ENCODE results near the gene KRT6B. TPM values are rescaled to one million over a fixed set of nuclear protein-coding genes. Genes with fewer than 3 reads are reported as not detected.

KRT6B gene
- total RNA-seq, 1 experiment from 2014 or later: not detected

GRCh38 chr12:52401926-52402325 lies 50.0 kb downstream of the KRT6B start:
- no peak for DNase-seq (ENCODE audit: low spot score)
- Histone ChIP-seq H3K4me1 (ENCODE audit: insufficient read depth, low read length, poor library complexity, severe bottlenecking) (no peaks in the 10 kb centered on the region), H3K9me3 (ENCODE audit: low read depth, low read length, poor library complexity, severe bottlenecking) (no peaks in the 10 kb centered on the region), H3K27me3 (replicated peaks; ENCODE audit: insufficient read depth, low read depth, low read length, poor library complexity) (no peaks in the 10 kb centered on the region), H3K27ac (ENCODE audit: low read depth, low read length, poor library complexity, severe bottlenecking) (no peak overlapping the region), H3K4me3 (ENCODE audit: low read depth, low read length, poor library complexity, severe bottlenecking) (no peak overlapping the region), H3K36me3 (ENCODE audit: insufficient read depth, low read length, poor library complexity, severe bottlenecking) (no peaks in the 10 kb centered on the region)
- TF ChIP-seq EZH2 (IDR thresholded peaks at IDR 0.05; ENCODE audit: borderline replicate concordance, low read depth, low read length, poor library complexity, severe bottlenecking) (no peak), CTCF (conservative IDR thresholded peaks at IDR 0.05; ENCODE audit: low read depth, low read length) (no peak)
- CTCF ChIA-PET: no interaction called here
- intact Hi-C loops (cut with micrococcal nuclease; ENCODE audit: unreplicated experiment): no loop called here
- no TSS peak for BruUV-seq (replicated peaks)
- POLR2A ChIA-PET (ENCODE audit: low non-redundant PET): interaction anchor here (0.6 kb wide), 1 partner anchor 1217 kb away, joined by 9 read pairs; no protein-coding TSS in a partner anchor

- DNase-seq (ENCODE audit: low spot score): no peak
- intact Hi-C loops (cut with micrococcal nuclease; ENCODE audit: unreplicated experiment): no loop called here
- TF ChIP-seq CTCF (conservative IDR thresholded peaks at IDR 0.05; ENCODE audit: low read depth, low read length) (no peak), EZH2 (IDR thresholded peaks at IDR 0.05; ENCODE audit: borderline replicate concordance, low read depth, low read length, poor library complexity, severe bottlenecking) (no peak)
- BruUV-seq (replicated peaks): no TSS peak
- no peaks in the 10 kb centered on the region for H3K27me3 ChIP-seq (replicated peaks; ENCODE audit: insufficient read depth, low read depth, low read length, poor library complexity)
- H3K9me3 ChIP-seq (ENCODE audit: low read depth, low read length, poor library complexity, severe bottlenecking): no peaks in the 10 kb centered on the region
- no peaks in the 10 kb centered on the region for H3K36me3 ChIP-seq (ENCODE audit: insufficient read depth, low read length, poor library complexity, severe bottlenecking)
- CTCF ChIA-PET: no interaction called here
- H3K4me3 ChIP-seq (ENCODE audit: low read depth, low read length, poor library complexity, severe bottlenecking): no peak overlapping the region
- no peak overlapping the region for H3K27ac ChIP-seq (ENCODE audit: low read depth, low read length, poor library complexity, severe bottlenecking)
- H3K4me1 ChIP-seq (ENCODE audit: insufficient read depth, low read length, poor library complexity, severe bottlenecking): no peaks in the 10 kb centered on the region
- POLR2A ChIA-PET (ENCODE audit: low non-redundant PET): interaction anchor here (0.6 kb wide), 1 partner anchor 1218 kb away, joined by 9 read pairs; no protein-coding TSS in a partner anchor
Measured at GRCh38 chr12:52401526-52401925, 50.4 kb downstream of the KRT6B start.

- Histone ChIP-seq H3K9me3 (ENCODE audit: low read depth, low read length, poor library complexity, severe bottlenecking) (no peaks in the 10 kb centered on the region), H3K4me1 (ENCODE audit: insufficient read depth, low read length, poor library complexity, severe bottlenecking) (peaks cover 4% of the 10 kb centered on the region), H3K4me3 (ENCODE audit: low read depth, low read length, poor library complexity, severe bottlenecking) (no peak overlapping the region), H3K27me3 (replicated peaks; ENCODE audit: insufficient read depth, low read depth, low read length, poor library complexity) (no peaks in the 10 kb centered on the region), H3K27ac (ENCODE audit: low read depth, low read length, poor library complexity, severe bottlenecking) (no peak overlapping the region), H3K36me3 (ENCODE audit: insufficient read depth, low read length, poor library complexity, severe bottlenecking) (no peaks in the 10 kb centered on the region)
- CTCF ChIA-PET: no interaction called here
- DNase-seq (ENCODE audit: low spot score): no peak
- BruUV-seq (replicated peaks): no TSS peak
- intact Hi-C loops (cut with micrococcal nuclease; ENCODE audit: unreplicated experiment): no loop called here
- TF ChIP-seq EZH2 (IDR thresholded peaks at IDR 0.05; ENCODE audit: borderline replicate concordance, low read depth, low read length, poor library complexity, severe bottlenecking): no peak
- no peak for TF ChIP-seq CTCF (conservative IDR thresholded peaks at IDR 0.05; ENCODE audit: low read depth, low read length)
- POLR2A ChIA-PET (ENCODE audit: low non-redundant PET): no interaction called here
Measured at GRCh38 chr12:52400906-52401305, 51.0 kb downstream of the KRT6B start.
